M059J (cell line): ENCODE measurements around the gene FAM9C. TPM values are rescaled to one million over a fixed set of nuclear protein-coding genes. Genes with fewer than 3 reads are reported as not detected.

Source experiments
- DNase-seq: peaks from one replicate; pipeline ENCODE4 v3.0.0-alpha.2; 2012; ENCODE audit warnings: low read depth
- total RNA-seq: library from RNA; depleted of rRNA; stranded (reverse); fragments of >200 nt; shearing (Covaris generic); gene quantifications from 2 replicates; pipeline ENCODE4 v1.2.3, GENCODE V29; 2014

FAM9C gene
- total RNA-seq, 1 experiment from 2014 or later: not detected

- DNase-seq: peak; percentile 67
Measured at GRCh38 chrX:13007519-13008188, 36.8 kb downstream of the FAM9C start.

GRCh38 chrX:13005661-13006473 lies 38.6 kb downstream of the FAM9C start:
- DNase-seq: peak; percentile 3

- DNase-seq: peak; percentile 49
Measured at GRCh38 chrX:13001961-13002671, 42.3 kb downstream of the FAM9C start.

GRCh38 chrX:13001097-13001496 lies 43.3 kb downstream of the FAM9C start:
- peak; percentile 44 for DNase-seq

GRCh38 chrX:13000301-13000811 lies 44.1 kb downstream of the FAM9C start:
- no peak for DNase-seq

DNA sequence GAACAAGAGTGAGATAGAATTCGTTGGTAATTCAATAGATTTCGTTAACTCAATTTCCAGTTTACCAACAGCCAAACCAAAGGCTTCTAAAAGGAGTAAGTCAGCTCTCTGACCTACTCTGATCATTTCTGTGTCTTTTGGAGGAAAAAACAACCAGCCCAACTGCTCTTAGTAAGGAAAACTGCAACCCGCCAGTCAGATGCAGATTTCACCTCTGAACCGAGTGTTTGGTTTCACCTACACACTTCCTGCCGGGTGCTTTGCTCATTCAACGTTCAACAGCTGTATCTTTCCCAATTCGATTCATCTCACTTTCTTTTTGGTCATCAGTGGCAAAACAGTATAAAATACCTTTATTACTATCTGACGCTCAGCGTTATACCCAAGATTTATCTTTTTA lies 45.0 kb downstream of the FAM9C start:
- DNase-seq: no peak

- no peak for DNase-seq
Measured at GRCh38 chrX:12997906-12998687, 46.3 kb downstream of the FAM9C start.

DNA sequence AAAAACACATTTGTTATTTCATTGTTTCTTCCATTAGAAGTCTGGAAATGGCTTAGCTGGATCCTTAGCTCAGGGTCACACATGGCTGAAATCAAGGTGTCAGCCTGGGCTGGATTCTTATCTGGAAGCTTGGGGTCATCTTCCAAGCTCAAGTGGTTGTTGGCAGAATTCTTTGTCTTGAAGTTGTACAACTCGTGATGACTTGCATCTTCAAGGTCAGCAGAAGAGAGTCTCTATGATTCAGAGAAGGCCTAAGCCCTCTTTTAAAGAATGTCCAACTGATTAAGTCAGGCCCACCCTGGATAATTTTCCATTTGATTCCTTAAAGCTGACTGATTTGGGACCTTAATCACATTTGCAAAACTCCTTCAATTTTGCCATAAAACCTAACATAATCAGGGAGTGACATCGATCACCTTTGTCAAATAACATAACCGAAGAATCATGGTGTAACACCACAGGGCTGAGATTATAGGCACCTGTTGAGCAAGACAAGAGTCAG lies 47.4 kb downstream of the FAM9C start:
- DNase-seq: no peak

DNA sequence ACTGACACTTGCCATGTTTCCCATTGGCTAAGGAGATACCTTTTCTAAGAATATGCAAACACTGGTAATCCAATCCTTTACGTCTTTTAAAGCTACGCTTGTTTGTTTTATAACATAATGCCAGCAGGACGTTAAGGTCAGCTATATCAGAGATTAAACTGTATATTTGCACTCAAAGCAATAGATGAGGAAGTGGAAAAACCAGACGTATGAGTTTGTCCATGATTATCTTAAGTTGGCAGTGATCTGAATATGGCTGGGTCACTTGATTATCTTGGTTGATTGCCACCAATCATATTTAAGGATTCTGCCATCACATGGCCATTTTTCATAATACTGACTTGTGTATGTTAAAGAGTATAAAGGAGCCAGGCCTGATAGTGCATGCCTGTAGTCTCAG lies 50.1 kb downstream of the FAM9C start:
- no peak for DNase-seq

DNA sequence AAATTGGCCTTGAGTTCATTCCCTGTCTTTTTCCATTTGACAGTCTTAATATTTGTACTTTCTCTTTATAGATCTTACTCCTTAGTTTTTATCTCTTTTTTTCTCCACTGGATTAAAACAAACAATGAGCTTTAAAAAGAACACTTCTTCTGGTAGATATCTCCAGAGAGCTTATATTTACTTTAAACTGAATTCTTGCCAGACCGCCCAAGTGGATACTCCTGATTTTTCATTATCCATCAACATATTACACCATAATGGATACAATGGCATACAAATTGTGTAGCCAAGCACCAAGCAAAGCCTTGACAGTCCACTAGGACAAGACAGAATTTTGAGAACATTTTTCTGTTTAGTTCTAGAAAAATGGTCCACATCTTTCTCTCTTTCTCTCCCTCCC lies 50.6 kb downstream of the FAM9C start:
- DNase-seq: no peak

DNA sequence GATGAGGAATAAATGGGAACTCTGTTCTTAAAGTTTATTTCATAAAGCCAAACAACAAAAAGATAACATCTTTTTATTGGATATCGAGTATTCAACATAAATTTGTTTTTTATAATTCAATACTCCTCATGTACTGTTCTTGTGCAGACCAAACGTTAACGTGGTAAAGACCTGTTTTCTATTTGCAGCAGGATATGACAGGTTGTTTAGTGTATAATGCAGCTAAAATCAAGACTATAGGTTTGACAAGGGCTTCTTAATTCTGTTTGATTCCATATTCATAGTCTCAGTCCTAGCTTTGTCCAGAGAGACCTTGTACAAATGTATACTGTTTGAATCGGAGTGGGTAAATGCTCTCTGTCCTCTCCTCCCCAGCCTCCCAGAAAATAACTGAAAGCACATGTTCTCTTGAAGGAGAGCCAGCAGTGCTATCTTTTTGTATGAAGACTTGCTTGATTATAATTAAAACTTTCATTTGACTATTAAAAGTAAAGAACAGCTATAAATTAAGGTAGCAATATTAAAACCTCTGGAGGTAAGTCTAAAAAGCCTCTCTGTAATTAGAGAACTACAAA lies 51.8 kb downstream of the FAM9C start:
- DNase-seq: no peak

GRCh38 chrX:12991575-12991974 lies 52.8 kb downstream of the FAM9C start:
- no peak for DNase-seq

GRCh38 chrX:12989461-12989860 lies 55.0 kb downstream of the FAM9C start:
- DNase-seq: no peak

- peak; percentile 80 for DNase-seq
Measured at GRCh38 chrX:12988797-12989196, 55.6 kb downstream of the FAM9C start.

- DNase-seq: no peak
Measured at GRCh38 chrX:12987900-12988594, 56.4 kb downstream of the FAM9C start.

DNA sequence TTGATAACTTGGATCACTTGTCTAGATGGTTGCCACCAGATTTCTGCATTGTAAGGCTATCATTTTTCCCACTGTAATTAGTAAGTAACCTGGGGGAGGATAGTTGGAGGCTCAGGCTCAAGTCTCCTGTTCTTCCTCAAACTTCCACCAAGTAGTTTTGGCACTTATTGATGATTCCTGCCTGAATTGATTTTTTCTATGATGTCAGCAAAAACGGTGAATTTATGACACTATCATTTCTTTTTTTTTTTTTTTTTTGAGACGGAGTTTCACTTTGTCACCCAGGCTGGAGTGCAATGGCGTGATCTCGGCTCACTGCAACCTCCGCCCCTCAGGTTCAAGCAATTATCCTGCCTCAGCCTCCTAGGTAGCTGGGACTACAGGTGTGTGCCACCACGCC lies 57.1 kb downstream of the FAM9C start:
- DNase-seq: no peak

GRCh38 chrX:12986886-12987285 lies 57.5 kb downstream of the FAM9C start:
- DNase-seq: peak; percentile 36

- DNase-seq: no peak
Measured at GRCh38 chrX:12986164-12986779, 58.1 kb downstream of the FAM9C start.
